NCI-H526 (cell line): Measurements from ENCODE around the gene PLB1.
"Not testable (repeated sequence)": the region's sequence is repeated elsewhere in the genome, so short reads cannot be mapped to it uniquely, and the experiment has no call there.

Source experiments
- DNase-seq, 2 experiments: peaks; one replicate each; lab custom pipeline; 2025; lab: John Stamatoyannopoulos, UW

Gene PLB1

DNA sequence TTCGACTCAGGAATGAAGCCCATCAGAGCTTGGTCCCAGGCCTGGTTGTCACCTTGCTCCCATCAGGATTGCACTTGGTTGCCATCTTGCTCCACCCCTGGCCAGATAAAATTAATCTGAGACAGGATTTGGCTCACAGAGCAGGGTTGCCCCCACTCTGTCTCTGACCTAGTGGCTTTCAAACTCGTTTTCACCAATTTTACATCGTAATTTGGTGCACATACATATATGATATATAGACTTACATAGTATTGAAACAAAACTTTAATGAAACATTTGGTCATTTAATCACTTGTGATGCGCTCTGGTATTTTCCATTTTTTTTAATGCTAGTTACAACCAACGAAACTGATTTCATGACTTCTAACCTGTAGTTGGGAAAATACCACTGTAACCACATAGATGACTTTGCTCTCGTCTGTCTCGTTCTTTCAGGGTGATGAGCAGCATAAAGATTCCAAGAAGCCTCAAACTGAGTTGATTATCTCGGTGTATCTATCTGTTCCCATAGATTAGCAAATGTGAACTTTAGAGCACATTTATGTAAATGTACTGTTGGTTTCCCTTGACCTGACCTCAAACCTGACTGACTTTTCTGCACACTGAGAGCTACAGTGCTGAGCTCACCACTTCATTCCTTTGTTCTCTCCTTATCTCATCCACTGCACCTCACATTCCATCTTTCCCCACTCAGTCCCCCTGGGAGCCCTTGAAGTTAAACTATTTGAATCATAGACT is 30.5 kb upstream of the PLB1 start:
- no peak for DNase-seq

GRCh38 chr2:28469304-28469703 is 26.6 kb upstream of the PLB1 start:
- no peak for DNase-seq

GRCh38 chr2:28469947-28470535 is 25.8 kb upstream of the PLB1 start:
- DNase-seq = no peak

GRCh38 chr2:28470759-28471158 is 25.1 kb upstream of the PLB1 start:
- no peak for DNase-seq

GRCh38 chr2:28471214-28471613 is 24.6 kb upstream of the PLB1 start:
- DNase-seq = no peak

- DNase-seq = no peak
Measured at GRCh38 chr2:28471701-28472236, 24.1 kb upstream of the PLB1 start.

- DNase-seq = not testable (repeated sequence)
Measured at GRCh38 chr2:28472641-28473040, 23.2 kb upstream of the PLB1 start.

GRCh38 chr2:28475088-28475595 is 20.7 kb upstream of the PLB1 start:
- no peak for DNase-seq

DNA sequence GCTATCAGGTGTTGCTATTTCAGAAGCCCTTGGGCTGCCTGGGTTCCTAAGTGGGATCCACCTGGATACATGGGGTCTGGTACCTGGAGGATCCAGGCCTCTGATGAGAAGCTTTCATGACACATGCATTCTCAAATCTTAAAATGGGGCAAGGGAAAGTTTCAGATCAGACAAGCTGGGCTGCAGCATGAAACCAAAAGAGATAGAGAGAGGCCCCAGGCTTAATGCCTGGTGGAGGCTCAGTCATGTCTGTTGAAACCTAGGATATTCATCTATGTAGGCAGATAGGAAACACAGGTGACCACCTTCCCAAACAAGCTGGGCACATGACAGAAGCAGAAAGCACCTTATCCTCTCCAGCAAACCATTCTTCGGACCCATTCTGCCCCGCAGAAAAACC is 18.8 kb upstream of the PLB1 start:
- DNase-seq = no peak

DNA sequence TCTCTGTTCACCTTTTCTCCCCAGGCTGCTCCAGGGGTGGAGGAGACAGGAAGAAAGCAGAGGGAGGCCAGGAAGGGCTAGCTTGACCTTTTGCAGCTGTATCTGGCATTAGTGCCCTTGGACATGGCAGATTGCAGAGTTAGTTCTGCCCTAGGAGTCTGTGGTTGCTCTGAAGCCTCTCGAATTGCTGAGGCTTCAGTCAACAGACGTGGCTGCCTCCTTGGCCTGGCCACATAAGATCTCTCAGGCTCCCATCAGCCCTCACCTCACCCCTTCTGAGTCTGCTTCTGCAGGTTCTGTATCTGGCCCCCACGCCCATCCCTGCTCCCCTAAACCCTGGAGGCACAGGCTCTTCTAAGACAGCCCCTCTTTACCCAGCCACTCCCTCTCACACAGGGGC is 18.2 kb upstream of the PLB1 start:
- DNase-seq = no peak

DNA sequence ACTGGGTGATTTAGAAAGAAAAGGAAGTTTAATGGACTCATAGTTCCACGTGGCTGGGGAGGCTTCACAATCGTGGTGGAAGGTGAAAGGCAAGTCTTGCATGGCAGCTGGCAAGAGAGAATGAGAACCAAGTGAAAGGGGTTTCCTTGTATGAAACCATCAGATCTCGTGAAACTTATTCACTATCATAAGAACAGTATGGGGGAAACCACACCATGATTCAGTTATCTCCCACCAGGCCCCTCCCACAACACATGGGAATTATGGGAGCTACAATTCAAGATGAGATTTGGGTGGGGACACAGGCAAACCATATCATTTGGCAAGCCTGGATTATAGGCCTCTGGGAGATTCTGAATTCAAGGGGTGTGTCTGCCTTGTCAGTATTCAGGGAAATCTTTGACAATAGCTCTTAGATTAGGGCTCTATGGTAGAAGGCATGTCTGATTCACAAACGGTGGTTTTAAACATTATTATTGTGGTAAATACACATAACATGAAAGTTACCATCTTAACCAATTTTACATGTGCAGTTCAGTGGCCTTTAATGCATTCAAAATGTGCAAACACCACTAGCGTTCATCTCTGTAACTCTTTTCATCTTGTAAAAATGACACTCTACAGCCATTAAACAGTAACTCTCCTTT is 15.3 kb upstream of the PLB1 start:
- DNase-seq = no peak

DNA sequence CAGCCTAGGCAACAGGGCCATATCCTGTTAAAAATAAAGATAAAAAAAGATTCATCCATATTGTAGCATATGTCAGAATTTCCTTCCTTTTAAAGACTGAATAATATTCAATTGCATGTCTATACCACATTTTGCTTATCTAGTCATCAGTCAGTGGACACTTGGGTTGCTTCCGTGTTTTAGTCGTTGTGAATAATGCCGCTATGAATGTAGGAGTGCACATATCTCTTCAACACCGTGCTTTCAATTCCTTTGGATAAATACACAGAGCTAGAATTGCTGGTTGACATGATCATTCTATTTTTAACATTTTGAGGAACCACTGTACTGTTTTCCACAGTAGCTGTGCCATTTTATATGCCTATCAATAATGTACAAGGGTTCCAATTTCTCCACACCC is 14.0 kb upstream of the PLB1 start:
- DNase-seq = no peak

- no peak for DNase-seq
Measured at GRCh38 chr2:28484835-28485234, 11.0 kb upstream of the PLB1 start.

GRCh38 chr2:28486526-28486925 is 9.3 kb upstream of the PLB1 start:
- no peak for DNase-seq

GRCh38 chr2:28487258-28487657 is 8.6 kb upstream of the PLB1 start:
- DNase-seq = no peak

DNA sequence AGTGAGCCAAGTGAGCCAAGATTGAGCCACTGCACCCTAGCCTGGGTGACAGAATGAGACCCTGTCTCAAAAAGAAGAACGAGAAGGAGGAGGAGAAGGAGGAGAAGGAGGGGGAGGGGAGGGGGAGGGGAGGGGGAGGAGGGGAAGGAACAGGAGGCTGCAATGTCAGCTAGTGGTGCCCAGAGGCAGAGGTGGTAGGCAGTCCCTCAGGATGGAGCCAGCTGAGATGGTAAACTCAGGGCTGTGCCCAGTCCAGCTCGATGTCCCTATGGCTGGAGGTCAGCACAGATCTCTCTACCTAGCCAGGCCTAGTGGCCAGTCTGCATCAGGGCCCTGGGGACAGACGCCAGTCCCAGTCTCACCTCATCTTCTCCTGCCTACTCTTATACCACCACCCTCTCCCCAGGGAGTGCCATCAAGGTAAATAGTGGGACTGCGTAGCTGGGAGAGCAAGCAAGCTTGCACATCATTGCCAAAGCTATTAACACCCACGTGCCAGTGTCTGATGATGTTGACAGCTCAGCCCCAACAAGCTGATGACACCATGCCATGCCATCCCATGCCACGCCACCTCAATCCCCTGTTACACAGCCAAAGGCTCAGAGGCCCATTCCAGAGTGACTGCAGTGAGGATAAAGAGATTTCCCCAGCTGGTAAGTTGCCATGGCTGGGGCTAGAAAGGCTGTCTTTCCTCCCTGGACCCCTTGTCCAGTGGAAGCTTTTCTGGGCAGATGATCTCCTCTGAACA is 7.6 kb upstream of the PLB1 start:
- DNase-seq = no peak

- no peak for DNase-seq
Measured at GRCh38 chr2:28488858-28489575, 6.8 kb upstream of the PLB1 start.

DNA sequence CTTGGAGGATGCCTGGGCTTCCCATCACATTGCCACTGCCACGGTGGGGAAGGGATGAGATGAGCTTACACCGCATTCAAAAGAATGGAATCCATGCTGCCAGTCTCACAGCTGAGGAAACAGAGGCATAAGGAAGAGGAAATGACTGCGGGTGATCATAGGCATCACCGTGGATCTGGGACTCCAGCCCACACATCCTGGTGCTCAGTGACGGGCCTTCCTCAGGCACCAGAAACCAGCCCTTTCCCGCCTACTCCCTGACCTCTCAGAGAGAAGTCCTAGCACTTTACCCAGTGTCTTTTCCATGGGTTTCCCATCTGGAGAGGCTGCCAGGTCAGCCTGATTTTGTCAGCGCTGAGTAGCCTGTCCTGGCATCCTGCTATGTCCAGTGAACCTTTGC is 5.3 kb upstream of the PLB1 start:
- DNase-seq = no peak

- no peak for DNase-seq
Measured at GRCh38 chr2:28492282-28492681, 3.6 kb upstream of the PLB1 start.

- no peak for DNase-seq
Measured at GRCh38 chr2:28493636-28494035, 2.2 kb upstream of the PLB1 start.

DNA sequence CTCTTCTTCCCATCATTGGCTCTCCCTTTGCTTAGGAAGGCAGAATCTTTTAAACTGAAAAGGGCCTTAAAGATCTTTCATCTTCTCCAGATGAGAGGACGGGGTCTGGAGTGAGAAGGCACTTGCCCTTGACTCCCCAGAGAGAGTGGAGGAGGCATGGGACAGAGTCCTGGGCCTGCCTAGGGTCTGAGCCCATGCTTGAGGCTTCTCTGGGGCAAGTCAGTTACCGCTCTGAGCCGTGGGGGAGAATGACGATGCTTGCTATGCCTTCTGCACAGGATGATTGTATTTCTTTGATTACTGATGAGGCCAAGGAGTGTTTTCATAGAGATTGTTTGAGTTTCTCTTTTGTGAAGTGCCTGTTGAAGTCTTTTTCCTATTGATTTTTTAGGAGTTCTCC is 921 bp downstream of the PLB1 start:
- DNase-seq = no peak

DNA sequence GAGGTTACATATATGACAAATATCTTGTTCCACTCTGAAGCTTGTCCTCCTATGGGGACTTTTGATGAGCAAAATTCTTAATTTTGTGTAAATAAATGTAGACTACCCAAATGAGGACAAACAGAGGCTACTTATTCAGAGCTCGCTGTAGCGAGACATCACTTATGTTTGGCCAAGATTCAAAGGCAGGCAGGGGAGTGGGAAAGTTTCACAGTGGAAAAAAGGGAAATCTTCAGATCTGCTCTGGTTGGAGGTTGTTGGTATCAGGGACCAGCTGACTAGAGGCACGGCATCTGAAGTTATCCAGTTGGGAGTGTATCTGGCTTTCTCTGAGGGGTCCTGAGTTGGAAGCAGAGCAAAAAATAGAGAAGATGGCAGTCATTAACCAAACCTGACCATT is 1.3 kb downstream of the PLB1 start:
- DNase-seq = no peak
